ENCODE measurements around the gene CACNA1C.

- no peak for TF ChIP-seq GATA2 (IDR thresholded peaks at IDR 0.05; ENCODE audit: low read depth, low read length)
- TF ChIP-seq GATA3 (IDR thresholded peaks at IDR 0.05; ENCODE audit: low read depth, low read length), result no peak
Observed at GRCh38 chr12:2095878-2096277, 43.1 kb downstream of the CACNA1C start.
